Panc1 (cell line): Measurements from ENCODE around the gene KRT16.

ENCODE experiments used
- POLR2AphosphoS5 ChIP-seq: IDR thresholded peaks from 2 replicates; pipeline ENCODE4 v1.6.1; 2012; ENCODE audit warnings: mild to moderate bottlenecking, low read depth, low read length, moderate library complexity
- TCF7L2 ChIP-seq: IDR thresholded peaks from 2 replicates; pipeline ENCODE4 v1.6.1; 2011; ENCODE audit warnings: mild to moderate bottlenecking, low read depth, low read length, inconsistent platforms

DNA sequence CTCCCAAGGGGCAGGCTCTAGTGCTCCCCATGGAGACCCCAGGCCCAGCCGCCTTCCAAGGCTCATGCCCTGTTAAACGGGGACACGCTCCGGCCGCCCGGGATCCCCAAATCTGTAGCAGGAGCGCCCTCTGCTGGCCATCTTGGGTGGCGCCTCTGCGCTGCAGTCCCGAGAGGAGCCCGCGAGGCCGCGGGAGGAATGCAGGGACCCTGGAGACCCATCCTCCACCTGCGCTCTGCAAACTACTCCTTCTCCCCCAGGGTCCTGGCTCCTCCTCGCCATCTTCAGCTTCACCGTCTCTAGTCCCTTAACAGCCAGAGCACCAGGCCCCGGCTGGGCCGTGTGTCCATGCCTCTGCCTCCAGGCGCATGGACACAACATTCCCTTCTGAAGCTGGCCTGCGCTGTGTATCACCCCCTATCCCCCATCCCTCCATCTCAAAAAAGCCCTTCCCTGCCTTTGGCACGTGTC lies 35.4 kb upstream of the KRT16 start:
- TF ChIP-seq POLR2AphosphoS5: no peak
- no peak for TF ChIP-seq TCF7L2
